ENCODE measurements around the gene EPB41L3.
"Not testable (repeated sequence)": the region's sequence is repeated elsewhere in the genome, so short reads cannot be mapped to it uniquely, and the experiment has no call there.

EPB41L3 gene

GRCh38 chr18:5490753-5491480 lies 52.9 kb downstream of the EPB41L3 start:
- no peak for DNase-seq

GRCh38 chr18:5488844-5489243 lies 55.0 kb downstream of the EPB41L3 start:
- DNase-seq = no peak

GRCh38 chr18:5488044-5488443 lies 55.8 kb downstream of the EPB41L3 start:
- not testable (repeated sequence) for DNase-seq

GRCh38 chr18:5484526-5484925 lies 59.3 kb downstream of the EPB41L3 start:
- no peak for DNase-seq

GRCh38 chr18:5481621-5482020 lies 62.2 kb downstream of the EPB41L3 start:
- DNase-seq = no peak

GRCh38 chr18:5478261-5478660 lies 65.5 kb downstream of the EPB41L3 start:
- DNase-seq = peak; percentile 76

- DNase-seq = no peak
These were observed 66.6 kb downstream of the EPB41L3 start for GRCh38 chr18:5476961-5477800.

- no peak for DNase-seq
These were observed 68.5 kb downstream of the EPB41L3 start for GRCh38 chr18:5475267-5475666.

- peak; percentile 28 for DNase-seq
These were observed 74.5 kb downstream of the EPB41L3 start for GRCh38 chr18:5469340-5469739.

- DNase-seq = no peak
These were observed 75.4 kb downstream of the EPB41L3 start for GRCh38 chr18:5468394-5468793.

- DNase-seq = peak; percentile 65
These were observed 76.1 kb downstream of the EPB41L3 start for GRCh38 chr18:5467671-5468070.

GRCh38 chr18:5466256-5466655 lies 77.5 kb downstream of the EPB41L3 start:
- DNase-seq = no peak

- no peak for DNase-seq
These were observed 79.5 kb downstream of the EPB41L3 start for GRCh38 chr18:5464251-5464650.

GRCh38 chr18:5463831-5464230 lies 80.0 kb downstream of the EPB41L3 start:
- no peak for DNase-seq

GRCh38 chr18:5463390-5463789 lies 80.4 kb downstream of the EPB41L3 start:
- peak; percentile 39 for DNase-seq

GRCh38 chr18:5462227-5462626 lies 81.6 kb downstream of the EPB41L3 start:
- no peak for DNase-seq

- no peak for DNase-seq
These were observed 82.8 kb downstream of the EPB41L3 start for GRCh38 chr18:5461041-5461440.

- no peak for DNase-seq
These were observed 86.3 kb downstream of the EPB41L3 start for GRCh38 chr18:5457462-5457957.

- DNase-seq = no peak
These were observed 87.0 kb downstream of the EPB41L3 start for GRCh38 chr18:5456577-5457461.

GRCh38 chr18:5455674-5456073 lies 88.1 kb downstream of the EPB41L3 start:
- DNase-seq = no peak

GRCh38 chr18:5452943-5453443 lies 90.8 kb downstream of the EPB41L3 start:
- no peak for DNase-seq

GRCh38 chr18:5451871-5452270 lies 91.9 kb downstream of the EPB41L3 start:
- no peak for DNase-seq

- peak; percentile 24 for DNase-seq
These were observed 92.6 kb downstream of the EPB41L3 start for GRCh38 chr18:5451150-5451549.

Data from DMS79 (cell line).